HFFc6 (cell line): ENCODE measurements around the gene NFE2L1. TPM values are rescaled to one million over a fixed set of nuclear protein-coding genes. Genes with fewer than 3 reads are reported as not detected.
A peak's percentile ranks its signal among the peaks of the same experiment; 100 is the strongest.

Experiments
- DNase-seq: peaks from one replicate; pipeline ENCODE4 v3.0.0-alpha.2; 2018
- H3K27ac Mint-ChIP-seq: 2 replicates; pipeline ENCODE4 v1.8.0; 2020; ENCODE audit warnings: mild to moderate bottlenecking, mixed read lengths
- H3K27me3 Mint-ChIP-seq: 2 replicates; pipeline ENCODE4 v1.8.0; 2021; ENCODE audit warnings: mild to moderate bottlenecking, moderate library complexity, mixed read lengths; ENCODE audit not compliant: insufficient read depth
- H3K36me3 Mint-ChIP-seq: 2 replicates; pipeline ENCODE4 v1.8.0; 2021; ENCODE audit warnings: low read depth, mixed read lengths
- H3K4me1 Mint-ChIP-seq: 2 replicates; pipeline ENCODE4 v1.8.0; 2020; ENCODE audit warnings: low read depth, mixed read lengths
- H3K4me3 Mint-ChIP-seq: 2 replicates; pipeline ENCODE4 v1.8.0; 2020; ENCODE audit warnings: mild to moderate bottlenecking, moderate library complexity, mixed read lengths
- H3K9me3 Mint-ChIP-seq: 2 replicates; pipeline ENCODE4 v1.8.0; 2020; ENCODE audit warnings: mild to moderate bottlenecking, mixed read lengths
- total RNA-seq, 6 experiments: library from RNA; stranded (reverse); fragmentation: NEBNext Ultra II Directional; extraction: Animal tissue kit (Norgen Biotek cat#: 25700); gene quantifications; 2 replicates in 1 of 6; 3 replicates in 5 of 6; pipeline ENCODE4 v1.2.3, GENCODE V29; 2021
- TF ChIP-seq, protein P1 (sequence below): fragments of 200-600 bp; sonication (generic); IDR thresholded peaks from 2 replicates; pipeline ENCODE4 v1.5.0; 2021; ENCODE audit warnings: antibody characterized with exemption, mild to moderate bottlenecking

NFE2L1 gene
- total RNA-seq, 6 experiments from 2014 or later = 181 to 207 (median 193) TPM

DNA sequence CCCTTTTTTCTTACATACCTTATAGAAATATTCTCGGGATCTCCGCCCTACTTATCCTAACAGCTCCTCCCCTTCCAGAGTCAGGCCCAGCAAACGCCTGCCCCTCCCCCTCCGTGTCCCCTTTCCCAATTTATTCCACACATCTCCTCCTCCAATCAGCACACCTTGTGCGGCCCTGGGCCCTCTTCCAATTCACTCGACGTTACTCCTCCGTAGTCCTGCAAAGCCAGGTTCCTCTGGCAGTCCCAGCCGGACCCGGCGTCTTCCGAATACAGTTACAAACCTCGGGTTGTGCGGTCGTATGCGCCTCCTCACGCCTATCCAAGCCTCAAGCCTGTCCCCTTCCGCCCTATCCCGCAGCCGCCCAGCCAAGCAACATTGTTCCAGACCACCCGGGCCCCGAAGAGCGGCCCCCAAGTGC is 52.4 kb downstream of the NFE2L1 start:
- H3K9me3 Mint-ChIP-seq = peaks cover 8% of the 10 kb centered on the region
- H3K4me1 Mint-ChIP-seq = peaks cover 18% of the 10 kb centered on the region
- peak overlapping the region; percentile 88 for H3K4me3 Mint-ChIP-seq
- H3K27me3 Mint-ChIP-seq = no peaks in the 10 kb centered on the region; the same call in 1 of the 2 replicates
- H3K27ac Mint-ChIP-seq = peak overlapping the region; percentile 83
- DNase-seq = peak; percentile 35
- TF ChIP-seq, protein P1, sequence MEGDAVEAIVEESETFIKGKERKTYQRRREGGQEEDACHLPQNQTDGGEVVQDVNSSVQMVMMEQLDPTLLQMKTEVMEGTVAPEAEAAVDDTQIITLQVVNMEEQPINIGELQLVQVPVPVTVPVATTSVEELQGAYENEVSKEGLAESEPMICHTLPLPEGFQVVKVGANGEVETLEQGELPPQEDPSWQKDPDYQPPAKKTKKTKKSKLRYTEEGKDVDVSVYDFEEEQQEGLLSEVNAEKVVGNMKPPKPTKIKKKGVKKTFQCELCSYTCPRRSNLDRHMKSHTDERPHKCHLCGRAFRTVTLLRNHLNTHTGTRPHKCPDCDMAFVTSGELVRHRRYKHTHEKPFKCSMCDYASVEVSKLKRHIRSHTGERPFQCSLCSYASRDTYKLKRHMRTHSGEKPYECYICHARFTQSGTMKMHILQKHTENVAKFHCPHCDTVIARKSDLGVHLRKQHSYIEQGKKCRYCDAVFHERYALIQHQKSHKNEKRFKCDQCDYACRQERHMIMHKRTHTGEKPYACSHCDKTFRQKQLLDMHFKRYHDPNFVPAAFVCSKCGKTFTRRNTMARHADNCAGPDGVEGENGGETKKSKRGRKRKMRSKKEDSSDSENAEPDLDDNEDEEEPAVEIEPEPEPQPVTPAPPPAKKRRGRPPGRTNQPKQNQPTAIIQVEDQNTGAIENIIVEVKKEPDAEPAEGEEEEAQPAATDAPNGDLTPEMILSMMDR = no peak
- H3K36me3 Mint-ChIP-seq = peaks cover 5% of the 10 kb centered on the region

- H3K9me3 Mint-ChIP-seq = peaks cover 8% of the 10 kb centered on the region
- DNase-seq = peak; percentile 89
- H3K4me3 Mint-ChIP-seq = peak within 1 kb of the TSS; percentile 88
- H3K4me1 Mint-ChIP-seq = peaks cover 18% of the 10 kb centered on the region
- peaks cover 5% of the 10 kb centered on the region for H3K36me3 Mint-ChIP-seq
- TF ChIP-seq, protein P1 = no peak
- no peaks in the 10 kb centered on the region; the same call in 1 of the 2 replicates for H3K27me3 Mint-ChIP-seq
- H3K27ac Mint-ChIP-seq = peak within 1 kb of the TSS; percentile 83
These were observed 53.0 kb downstream of the NFE2L1 start, which contains the start of gene CBX1 for GRCh38 chr17:48101012-48101720. TSS of gene CBX1 (minus strand) at chr17:48101478. CDS start at chr17:48077004, 24,474 bp downstream.

- H3K4me3 Mint-ChIP-seq = peak overlapping the region; percentile 88
- peak overlapping the region; percentile 45; the same call in 1 of the 2 replicates for H3K27ac Mint-ChIP-seq
These were observed 54.0 kb downstream of the NFE2L1 start for GRCh38 chr17:48102043-48102750.

GRCh38 chr17:48102798-48103715 is 54.9 kb downstream of the NFE2L1 start:
- Mint-ChIP-seq H3K27me3 (no peaks in the 10 kb centered on the region; the same call in none of the 2 replicates), H3K9me3 (peaks cover 8% of the 10 kb centered on the region), H3K36me3 (peaks cover 5% of the 10 kb centered on the region), H3K27ac (no peak overlapping the region), H3K4me3 (no peak overlapping the region), H3K4me1 (peaks cover 18% of the 10 kb centered on the region)
- TF ChIP-seq, protein P1 = no peak
- no peak for DNase-seq

More at GRCh38 chr17:48102043-48102750, 54.0 kb downstream of the NFE2L1 start:
- Mint-ChIP-seq H3K4me1 (peaks cover 23% of the 10 kb centered on the region), H3K36me3 (peaks cover 5% of the 10 kb centered on the region), H3K9me3 (peaks cover 8% of the 10 kb centered on the region), H3K27me3 (no peaks in the 10 kb centered on the region; the same call in 1 of the 2 replicates)
- DNase-seq = no peak
- TF ChIP-seq, protein P1 = no peak

DNA sequence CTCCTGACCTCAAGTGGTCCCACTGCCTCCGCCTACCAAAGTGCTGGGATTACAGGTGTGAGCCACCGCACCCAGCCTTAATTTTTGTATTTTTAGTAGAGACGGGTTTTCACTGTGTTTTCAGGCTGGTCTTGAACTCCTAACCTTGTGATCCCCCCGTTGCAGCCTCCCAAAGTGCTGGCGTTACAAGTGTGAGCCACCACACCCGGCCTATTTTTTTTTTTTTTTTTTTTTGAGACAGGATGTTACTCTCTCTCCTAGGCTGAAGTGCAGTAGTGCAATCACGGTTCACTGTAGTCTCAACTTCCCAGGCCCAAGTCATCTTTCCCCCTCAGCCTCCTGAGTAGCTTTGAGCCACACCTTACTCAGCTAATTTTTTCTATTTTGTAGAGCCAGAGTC is 56.3 kb downstream of the NFE2L1 start:
- Mint-ChIP-seq H3K9me3 (peaks cover 8% of the 10 kb centered on the region), H3K27ac (no peak overlapping the region), H3K36me3 (peaks cover 5% of the 10 kb centered on the region), H3K4me1 (peaks cover 20% of the 10 kb centered on the region), H3K27me3 (no peaks in the 10 kb centered on the region; the same call in none of the 2 replicates), H3K4me3 (no peak overlapping the region)
- TF ChIP-seq, protein P1 = no peak
- DNase-seq = no peak
